Measurements from ENCODE around the gene SIRPA. TPM values are rescaled to one million over a fixed set of nuclear protein-coding genes. Genes with fewer than 3 reads are reported as not detected.

SIRPA gene
- total and polyA plus RNA-seq, 2 of the 4 experiments (the other 2 are of a cell fraction) = 9.9 to 40.2 TPM

- TF ChIP-seq SMC3 (IDR thresholded peaks at IDR 0.05; ENCODE audit: low read depth, low read length) = no peak
- no peak for TF ChIP-seq BHLHE40 (IDR thresholded peaks at IDR 0.05; ENCODE audit: low read depth, low read length)
- TF ChIP-seq FOS (IDR thresholded peaks at IDR 0.05; ENCODE audit: low read depth, low read length) = no peak
- TF ChIP-seq CTCF (conservative IDR thresholded peaks at IDR 0.05; ENCODE audit: low read depth, low read length) = no peak
- TF ChIP-seq RFX5 (IDR thresholded peaks at IDR 0.05; ENCODE audit: low read depth, low read length) = no peak
- no peak for TF ChIP-seq ELK1 (IDR thresholded peaks at IDR 0.05; ENCODE audit: borderline replicate concordance, low read depth, low read length)
- TF ChIP-seq MAZ (IDR thresholded peaks at IDR 0.05; ENCODE audit: borderline replicate concordance, low read depth, low read length) = no peak
- no peak for TF ChIP-seq RCOR1 (IDR thresholded peaks at IDR 0.05; ENCODE audit: insufficient replicate concordance, low read length)
- no peak for TF ChIP-seq NFE2L2 (IDR thresholded peaks at IDR 0.05; ENCODE audit: low read depth, low read length)
- no peak for TF ChIP-seq POLR2A (IDR thresholded peaks at IDR 0.05; ENCODE audit: low read depth, low read length)
- no peak for TF ChIP-seq MXI1 (IDR thresholded peaks at IDR 0.05; ENCODE audit: borderline replicate concordance, low read depth, low read length)
- no peak for TF ChIP-seq CHD1 (IDR thresholded peaks at IDR 0.05; ENCODE audit: low read depth, low read length)
- no peak for TF ChIP-seq RAD21 (IDR thresholded peaks at IDR 0.05; ENCODE audit: low read length)
- TF ChIP-seq USF2 (IDR thresholded peaks at IDR 0.05; ENCODE audit: low read depth, low read length) = no peak
- no peak for TF ChIP-seq CEBPB (IDR thresholded peaks at IDR 0.05; ENCODE audit: low read depth, low read length)
- TF ChIP-seq MAFK (IDR thresholded peaks at IDR 0.05; ENCODE audit: low read depth, low read length) = no peak
- no peak overlapping the region for H3K27ac ChIP-seq (ENCODE audit: insufficient read depth, low read length)
- WGBS, 2 experiments (ENCODE audit: extremely low coverage in 2 of 2, insufficient read length in 1 of 2) = no CpG with 5 or more reads among the region's 1 CpG
- no peaks in the 10 kb centered on the region for H4K20me1 ChIP-seq (ENCODE audit: insufficient read depth, low read length)
- ChIA-PET CTCF (no interaction called here), POLR2A (ENCODE audit: unreplicated experiment) (no interaction called here)
- H3K9me3 ChIP-seq (ENCODE audit: control insufficient read depth, insufficient read depth, low read length) = no peaks in the 10 kb centered on the region
- no peaks in the 10 kb centered on the region for H3K79me1 ChIP-seq (ENCODE audit: low read depth in 1 of 2, low read length in 2 of 2)
- peaks cover 8% of the 10 kb centered on the region for H3K9me1 ChIP-seq (ENCODE audit: insufficient read depth, low read length)
- no peak overlapping the region for H3K9ac ChIP-seq (ENCODE audit: low read depth, low read length)
- H3K23ac ChIP-seq (ENCODE audit: low read depth, low read length) = no peak overlapping the region
- no peak overlapping the region for H2BK5ac ChIP-seq (ENCODE audit: low read depth, low read length, poor library complexity, severe bottlenecking)
- no peak overlapping the region for H3K4ac ChIP-seq (ENCODE audit: low read depth, low read length)
- no peak overlapping the region for H4K5ac ChIP-seq (ENCODE audit: low read depth, low read length)
- H2AK5ac ChIP-seq (ENCODE audit: low read depth, low read length) = no peak overlapping the region
- H3K56ac ChIP-seq (ENCODE audit: extremely low read depth, insufficient read depth, low read length) = no peak overlapping the region
- peak overlapping the region; percentile 4; the same call in 1 of the 3 replicates for H2BK15ac ChIP-seq (ENCODE audit: low read depth, low read length)
- peak overlapping the region; percentile 5; the same call in 1 of the 2 replicates for H2BK20ac ChIP-seq (ENCODE audit: low read depth, low read length)
- no peak overlapping the region for H3K4me3 ChIP-seq (ENCODE audit: insufficient read depth, low read depth, low read length)
- H3K36me3 ChIP-seq (ENCODE audit: control insufficient read depth, insufficient read depth, low read length) = no peaks in the 10 kb centered on the region
- in situ Hi-C loops (cut with MboI; ENCODE audit: low sequenced_read_pairs) = loop anchor here (25.0 kb wide), 1 partner anchor 510 kb away; the partner anchor contains the start of gene SDCBP2
- no peak overlapping the region for H3K4me2 ChIP-seq (ENCODE audit: low read depth, low read length)
- no peak overlapping the region for H2BK120ac ChIP-seq (ENCODE audit: low read depth, low read length)
- no peak for ATAC-seq (ENCODE audit: low read depth)
- no peak overlapping the region for H2AK9ac ChIP-seq (replicated peaks; ENCODE audit: low read depth, low read length, poor library complexity)
- no peak overlapping the region for H4K8ac ChIP-seq (ENCODE audit: low read depth in 2 of 2, low read length in 2 of 2)
- no peaks in the 10 kb centered on the region; the same call in 1 of the 2 replicates for H3K27me3 ChIP-seq (ENCODE audit: control insufficient read depth, insufficient read depth, low read length)
- no peak overlapping the region for H3K14ac ChIP-seq (replicated peaks; ENCODE audit: low read depth, low read length)
- H4K91ac ChIP-seq (ENCODE audit: insufficient read depth, low read depth, low read length) = no peak overlapping the region; the same call in 1 of the 2 replicates
- no peak overlapping the region for H2AFZ ChIP-seq (replicated peaks; ENCODE audit: low read length, poor library complexity)
- dilution Hi-C loops (cut with HindIII; ENCODE audit: low sequenced_read_pairs, unreplicated experiment) = no loop called here
- intact Hi-C loops (cut with micrococcal nuclease) = no loop called here
- no peak overlapping the region; the same call in 1 of the 2 replicates for H3K18ac ChIP-seq (ENCODE audit: low read depth, low read length)
- DNase-seq = no peak
- H3K4me1 ChIP-seq (ENCODE audit: control insufficient read depth, insufficient read depth, low read length) = peaks cover 8% of the 10 kb centered on the region
- no TSS peak for BruUV-seq (replicated peaks)
Measured at GRCh38 chr20:1846876-1847275, 48.3 kb upstream of the SIRPA start.
